Astrocyte (in vitro differentiated cells and primary cell): ENCODE results near the gene UGT2A3.

ENCODE experiments used
- EZH2 ChIP-seq: IDR thresholded peaks from 2 replicates; pipeline ENCODE4 v1.6.1; 2012; ENCODE audit warnings: mild to moderate bottlenecking, low read length, inconsistent platforms; ENCODE audit not compliant: insufficient read depth
- TF ChIP-seq, protein P1 (sequence below): IDR thresholded peaks from 2 replicates; pipeline ENCODE4 v1.5.1; 2011; ENCODE audit warnings: low read depth, mild to moderate bottlenecking, inconsistent platforms, low read length, moderate library complexity; ENCODE audit not compliant: insufficient read depth

DNA sequence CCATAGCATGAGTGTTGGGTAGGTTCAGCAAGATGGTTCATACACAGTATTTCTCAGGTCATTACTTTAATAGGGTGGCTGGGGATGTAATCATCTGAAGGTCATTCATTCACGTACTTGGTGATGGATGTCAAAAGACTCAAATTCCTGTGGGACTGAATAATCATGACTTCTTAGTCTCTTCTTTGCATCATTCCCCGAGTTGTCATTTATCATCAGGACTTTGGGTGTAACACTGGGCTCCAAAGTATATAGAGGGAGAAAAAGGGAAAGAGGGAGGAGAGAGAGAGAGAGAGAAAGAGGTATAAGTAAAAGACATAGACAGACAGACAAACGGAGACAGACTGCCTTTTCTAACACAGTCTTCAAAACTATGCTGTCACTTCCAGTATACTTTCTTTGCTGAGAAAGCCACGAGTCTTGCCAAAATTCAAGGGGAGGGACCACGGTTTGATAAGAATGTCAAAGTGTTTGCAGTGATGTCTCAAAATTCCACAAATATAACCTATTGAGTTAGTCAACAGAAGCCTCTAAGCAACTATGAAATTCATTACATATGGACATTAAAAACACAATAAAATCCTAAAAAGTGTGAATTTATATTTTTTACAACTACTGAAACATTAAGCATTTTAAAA is 55.9 kb downstream of the UGT2A3 start:
- no peak for TF ChIP-seq EZH2
- TF ChIP-seq, protein P1, sequence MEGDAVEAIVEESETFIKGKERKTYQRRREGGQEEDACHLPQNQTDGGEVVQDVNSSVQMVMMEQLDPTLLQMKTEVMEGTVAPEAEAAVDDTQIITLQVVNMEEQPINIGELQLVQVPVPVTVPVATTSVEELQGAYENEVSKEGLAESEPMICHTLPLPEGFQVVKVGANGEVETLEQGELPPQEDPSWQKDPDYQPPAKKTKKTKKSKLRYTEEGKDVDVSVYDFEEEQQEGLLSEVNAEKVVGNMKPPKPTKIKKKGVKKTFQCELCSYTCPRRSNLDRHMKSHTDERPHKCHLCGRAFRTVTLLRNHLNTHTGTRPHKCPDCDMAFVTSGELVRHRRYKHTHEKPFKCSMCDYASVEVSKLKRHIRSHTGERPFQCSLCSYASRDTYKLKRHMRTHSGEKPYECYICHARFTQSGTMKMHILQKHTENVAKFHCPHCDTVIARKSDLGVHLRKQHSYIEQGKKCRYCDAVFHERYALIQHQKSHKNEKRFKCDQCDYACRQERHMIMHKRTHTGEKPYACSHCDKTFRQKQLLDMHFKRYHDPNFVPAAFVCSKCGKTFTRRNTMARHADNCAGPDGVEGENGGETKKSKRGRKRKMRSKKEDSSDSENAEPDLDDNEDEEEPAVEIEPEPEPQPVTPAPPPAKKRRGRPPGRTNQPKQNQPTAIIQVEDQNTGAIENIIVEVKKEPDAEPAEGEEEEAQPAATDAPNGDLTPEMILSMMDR: no peak
